HG03342 (cell line): Measurements from ENCODE around the gene PLXNA4.

Experiments used
- ATAC-seq: cut with Tn5 transposase; IDR thresholded peaks from one replicate; pipeline ENCODE4 v1.9.1; 2021; ENCODE audit warnings: mild to moderate bottlenecking, moderate library complexity; ENCODE audit not compliant: unreplicated experiment

PLXNA4 gene

DNA sequence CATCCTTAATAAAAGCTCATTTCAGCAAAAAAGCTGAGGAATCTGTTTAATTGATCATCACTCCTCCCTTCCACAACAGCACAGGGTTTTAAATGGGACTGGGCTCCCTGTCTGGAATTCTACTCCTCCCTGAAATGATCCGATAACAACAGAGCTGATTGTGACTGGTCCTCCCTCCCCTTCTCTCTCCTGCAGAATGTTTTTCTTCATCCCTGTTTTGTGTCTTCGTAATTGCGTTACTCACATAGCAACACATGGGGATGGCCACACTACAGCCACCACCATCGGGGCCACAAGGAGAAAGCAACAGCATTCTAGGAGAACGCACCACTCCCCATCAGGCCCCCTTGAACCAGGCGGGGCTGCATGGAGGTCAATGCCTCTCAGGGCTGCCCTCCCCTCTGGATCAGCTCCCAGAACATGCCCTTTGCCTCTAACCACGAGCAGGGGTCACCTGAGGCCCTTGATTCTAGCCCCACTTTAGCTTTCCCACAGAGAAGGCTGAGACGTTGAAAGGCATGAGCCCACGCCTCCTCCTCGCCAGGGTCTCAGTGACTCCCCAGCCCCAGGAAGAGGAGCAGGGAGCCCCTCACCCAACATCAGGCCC, 152.6 kb downstream of the PLXNA4 start:
- no peak for ATAC-seq

DNA sequence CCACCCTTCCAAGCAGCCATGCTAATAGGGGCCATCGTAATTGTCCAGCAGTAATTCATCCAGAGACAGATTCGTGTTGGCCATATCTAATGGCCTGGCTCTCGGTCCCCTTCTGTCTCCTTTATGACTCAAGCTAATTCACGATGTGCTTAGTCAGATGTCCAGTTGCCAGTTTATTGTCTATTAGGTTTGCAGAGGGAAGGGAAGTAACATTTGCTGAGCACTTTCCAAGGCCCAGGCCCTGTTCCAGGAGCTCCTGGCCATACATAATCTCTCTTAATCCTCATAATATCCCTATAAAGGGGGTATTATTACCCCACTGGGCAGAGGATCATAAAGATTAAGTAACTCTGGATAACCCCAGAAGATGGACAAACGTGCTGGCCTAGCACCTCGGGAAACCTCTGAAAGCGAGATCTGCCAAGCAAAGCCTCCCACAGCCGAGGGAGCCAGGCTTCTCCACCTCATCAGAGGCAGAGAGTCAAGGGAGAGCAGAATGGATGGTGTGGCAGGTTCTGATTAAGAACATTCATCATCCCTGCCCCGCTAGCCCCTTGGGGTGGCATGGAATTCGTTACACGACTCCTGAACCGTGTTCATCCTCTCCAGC, 153.7 kb downstream of the PLXNA4 start:
- ATAC-seq, result no peak

DNA sequence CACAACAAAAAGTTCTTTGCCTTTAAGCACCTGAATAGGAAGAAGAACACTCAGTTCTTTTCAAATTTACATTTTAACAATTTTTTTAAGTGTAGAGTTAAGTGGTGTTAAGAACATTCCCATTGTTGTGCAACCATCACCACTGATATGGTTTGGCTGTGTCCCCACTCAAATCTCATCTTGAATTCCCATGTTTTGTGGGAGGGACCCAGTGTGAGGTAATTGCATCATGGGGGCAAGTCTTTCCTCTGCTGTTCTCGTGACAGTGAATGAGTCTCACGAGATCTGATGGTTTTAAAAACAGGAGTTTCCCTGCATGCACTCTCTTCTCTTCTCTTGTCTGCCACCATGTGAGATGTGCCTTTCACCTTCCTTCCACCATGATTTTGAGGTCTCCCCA, 155.7 kb downstream of the PLXNA4 start:
- no peak for ATAC-seq

DNA sequence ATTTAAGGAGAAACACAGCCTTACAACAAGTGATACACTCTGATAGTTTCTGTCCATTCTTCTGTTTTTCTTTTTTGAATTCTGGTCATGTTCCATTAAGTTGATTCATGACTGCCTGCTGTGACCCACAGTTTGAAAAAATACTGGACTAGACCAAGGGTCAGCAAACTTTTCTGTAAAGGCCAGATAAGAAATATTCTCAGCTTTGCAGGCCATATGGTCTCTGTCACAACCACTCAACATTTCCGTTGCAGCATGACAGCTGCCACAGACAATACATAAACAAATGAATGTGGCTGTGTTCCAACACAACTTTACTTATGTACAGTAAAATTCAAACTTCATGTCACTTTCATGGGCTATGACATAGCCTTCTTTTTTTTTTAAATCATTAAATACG, 156.7 kb downstream of the PLXNA4 start:
- no peak for ATAC-seq

DNA sequence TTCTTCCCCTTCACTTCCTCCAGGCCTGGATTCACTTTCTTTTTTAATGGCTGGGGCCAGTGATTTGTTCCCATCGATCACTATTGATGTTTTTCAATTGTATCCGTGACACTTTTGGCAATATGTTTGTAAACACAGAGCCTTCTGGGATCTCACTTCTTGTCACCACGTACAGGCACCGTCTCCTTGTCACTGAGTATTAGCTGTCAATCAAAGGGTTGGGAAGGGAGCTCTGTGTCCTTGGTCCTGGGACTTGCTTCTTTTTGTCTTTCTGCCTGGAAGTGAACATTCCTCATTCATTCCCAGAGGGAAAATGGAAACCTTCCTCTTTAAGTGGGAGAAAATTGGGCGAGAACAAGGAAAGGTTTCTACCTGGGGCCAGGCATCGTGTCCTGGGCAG, 157.4 kb downstream of the PLXNA4 start:
- no peak for ATAC-seq

DNA sequence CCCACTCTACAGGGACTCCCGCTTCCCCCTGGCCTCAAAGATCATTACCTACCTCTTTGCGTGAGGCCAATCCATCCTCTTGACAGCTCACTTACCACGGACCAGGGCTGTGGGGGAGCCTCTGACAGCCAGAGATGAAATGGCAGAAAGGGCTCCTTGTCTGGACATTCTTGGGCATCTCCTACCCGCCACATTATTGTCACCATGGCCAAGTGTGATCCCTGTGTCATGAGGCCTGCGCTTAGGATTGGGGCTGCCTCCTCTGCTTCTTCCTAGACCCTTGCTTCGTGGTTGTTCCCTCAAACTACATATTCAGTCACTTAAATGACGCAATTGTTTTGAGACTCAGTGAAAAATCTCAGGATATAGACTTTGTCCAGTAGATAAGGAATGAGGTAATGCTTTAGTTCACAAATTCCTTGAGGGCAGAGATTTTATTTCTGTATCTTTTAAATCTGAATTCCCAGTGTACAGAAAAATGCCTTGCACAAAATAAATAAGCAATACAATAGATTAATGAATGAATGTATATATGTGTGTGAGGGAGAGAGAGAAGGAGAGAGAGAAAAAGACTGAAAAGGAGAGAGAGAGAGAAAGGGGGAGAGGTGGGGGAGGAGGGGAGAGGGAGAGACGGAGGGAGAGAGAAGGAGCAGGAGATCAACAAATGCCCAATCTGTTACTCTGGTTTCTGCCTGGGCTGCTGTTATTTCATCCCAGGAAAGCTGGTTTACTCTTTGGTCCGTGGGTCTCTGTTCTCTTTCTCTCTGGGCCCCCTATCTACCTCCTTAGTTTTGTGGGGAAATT, 159.0 kb downstream of the PLXNA4 start:
- no peak for ATAC-seq

DNA sequence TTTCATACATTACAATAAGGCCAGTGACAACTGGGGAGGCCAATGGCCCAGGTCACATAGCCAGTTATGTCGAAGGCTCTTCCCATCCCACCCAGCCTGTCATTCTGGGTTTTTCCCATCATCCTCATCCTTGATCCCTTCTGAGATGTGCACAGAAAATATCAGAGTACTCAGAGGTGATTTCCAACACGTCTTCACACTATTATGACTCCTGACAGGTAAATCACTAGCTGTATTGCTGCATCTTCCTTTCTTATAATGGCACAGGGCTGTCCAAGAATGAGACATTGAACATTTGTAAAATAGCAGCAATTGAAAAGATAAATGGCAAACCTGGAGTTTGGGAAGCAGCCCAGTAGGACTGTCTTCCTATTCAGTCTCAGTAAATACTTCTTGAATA, 159.9 kb downstream of the PLXNA4 start:
- ATAC-seq, result no peak

DNA sequence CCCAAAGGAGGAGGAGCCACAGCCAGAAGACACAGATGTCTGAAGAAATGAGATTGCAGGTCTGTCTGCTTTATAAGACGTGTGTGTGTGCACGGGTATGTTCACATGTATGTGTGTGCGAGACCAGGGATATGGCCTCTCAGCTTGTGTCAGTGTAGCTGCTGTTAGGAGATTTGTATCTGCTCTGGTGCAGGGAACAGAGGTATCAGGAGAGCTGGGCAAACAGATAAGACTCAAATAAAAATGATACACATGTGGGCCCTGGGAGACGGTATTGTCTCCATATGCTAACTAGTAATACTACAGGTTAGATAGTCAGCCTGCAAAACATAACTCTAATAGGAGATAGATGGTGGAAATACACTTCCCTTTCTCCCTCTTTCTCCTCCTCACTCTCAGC, 161.0 kb downstream of the PLXNA4 start:
- no peak for ATAC-seq

DNA sequence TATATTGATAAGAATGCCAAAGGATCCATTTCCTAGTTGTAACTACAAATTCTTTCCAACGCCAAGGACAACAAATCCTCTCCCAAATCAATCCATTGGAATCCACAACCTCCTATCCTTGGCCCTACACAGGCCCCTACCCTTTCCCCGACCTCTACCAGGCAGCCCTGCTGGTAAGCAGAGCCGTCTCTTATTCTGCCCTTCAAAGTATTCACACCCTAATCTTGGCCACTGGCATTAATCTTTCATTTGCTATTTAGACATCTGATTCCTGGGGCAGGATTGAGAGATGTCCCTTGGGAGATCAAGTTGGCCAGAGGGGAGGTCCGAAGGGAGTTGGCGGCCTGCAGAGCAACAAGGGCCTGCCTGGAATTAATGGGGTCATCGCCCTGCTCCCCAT, 161.4 kb downstream of the PLXNA4 start:
- ATAC-seq, result no peak

DNA sequence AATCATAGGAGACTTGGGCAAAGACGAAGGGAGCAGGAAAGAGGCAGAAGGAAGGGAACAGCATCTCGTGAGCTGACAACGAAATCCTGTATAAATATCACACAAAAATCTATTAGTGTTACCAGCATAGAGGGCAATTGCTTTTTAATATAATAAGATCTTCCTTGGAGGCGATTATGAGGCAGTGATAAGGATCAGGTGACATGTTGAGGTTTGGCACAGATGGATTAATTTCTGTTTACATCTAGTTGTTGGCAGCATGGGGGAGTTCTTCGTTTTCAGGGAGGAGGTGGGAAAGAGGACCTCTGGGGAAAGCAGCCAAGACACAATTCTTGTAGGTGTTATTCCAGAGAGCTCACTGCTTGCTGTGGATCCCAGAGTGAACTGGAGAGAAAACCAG, 163.8 kb downstream of the PLXNA4 start:
- ATAC-seq, result no peak

DNA sequence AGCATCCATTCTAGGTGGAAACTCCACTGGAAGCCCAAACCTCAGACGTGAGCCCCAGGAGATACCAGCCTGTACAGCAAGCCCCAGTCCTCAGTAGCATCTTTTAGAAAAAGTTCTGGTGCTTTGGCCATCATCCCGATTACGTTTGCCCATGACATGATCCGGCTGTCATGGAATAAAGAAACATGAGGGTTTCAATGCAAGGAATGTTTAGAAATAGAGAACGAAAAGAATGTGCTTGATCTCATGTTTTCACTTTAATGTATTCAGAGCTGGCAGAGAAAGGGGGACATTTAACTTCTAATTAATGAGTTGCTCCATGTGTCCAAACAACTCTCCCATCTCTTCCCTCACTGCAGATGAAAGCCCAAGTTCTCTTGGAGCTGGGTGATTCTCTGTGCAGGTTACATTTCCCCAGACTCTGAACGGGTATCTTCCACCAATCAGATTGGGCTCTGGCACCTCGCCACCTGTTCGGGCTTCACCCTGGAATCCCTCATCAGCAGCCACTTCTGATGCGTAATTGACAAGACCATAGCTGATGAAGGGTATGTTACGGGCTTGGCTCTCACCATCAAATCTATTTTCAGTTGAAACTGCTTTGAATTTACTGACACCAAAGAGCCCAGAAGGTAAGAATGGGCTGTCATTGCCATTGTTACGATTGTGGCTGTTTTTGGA, 165.3 kb downstream of the PLXNA4 start:
- ATAC-seq, result no peak

DNA sequence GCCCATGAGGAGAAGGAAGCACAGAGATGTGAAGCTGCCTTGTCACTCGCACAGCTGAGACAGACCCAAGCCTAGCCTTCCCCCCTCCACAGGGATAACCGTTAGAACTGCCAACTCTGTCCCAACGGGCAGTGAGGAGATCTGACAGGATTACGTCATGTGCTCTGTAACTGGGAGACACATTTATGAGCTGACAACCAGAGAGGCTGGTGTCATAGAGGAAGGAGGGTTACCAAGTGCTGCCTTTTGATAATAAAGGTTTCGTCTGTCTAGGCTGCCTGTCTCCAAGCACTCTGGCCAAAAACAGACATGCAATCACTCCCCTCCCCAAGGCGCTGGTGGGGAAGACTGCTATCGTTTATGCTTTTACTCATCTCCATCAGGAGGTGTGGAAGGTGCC, 165.9 kb downstream of the PLXNA4 start:
- ATAC-seq, result no peak

DNA sequence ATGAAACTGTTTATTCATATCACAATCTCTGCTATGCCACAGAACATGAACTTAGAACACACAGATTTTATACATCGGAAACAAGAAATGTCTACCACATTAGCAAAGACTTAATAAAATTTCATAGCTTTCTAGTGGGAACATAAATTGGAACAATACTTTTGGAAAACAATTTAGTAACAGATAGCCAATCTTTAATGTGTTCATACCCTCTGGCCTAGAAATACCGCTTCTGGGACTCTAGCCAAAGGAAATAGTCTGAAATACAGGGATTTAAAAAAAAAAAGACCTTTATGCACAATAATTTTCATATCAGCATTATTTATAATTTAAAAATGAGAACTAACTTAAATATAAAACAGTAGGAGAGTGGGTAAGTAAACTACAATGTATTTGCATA, 168.5 kb downstream of the PLXNA4 start:
- ATAC-seq, result no peak

DNA sequence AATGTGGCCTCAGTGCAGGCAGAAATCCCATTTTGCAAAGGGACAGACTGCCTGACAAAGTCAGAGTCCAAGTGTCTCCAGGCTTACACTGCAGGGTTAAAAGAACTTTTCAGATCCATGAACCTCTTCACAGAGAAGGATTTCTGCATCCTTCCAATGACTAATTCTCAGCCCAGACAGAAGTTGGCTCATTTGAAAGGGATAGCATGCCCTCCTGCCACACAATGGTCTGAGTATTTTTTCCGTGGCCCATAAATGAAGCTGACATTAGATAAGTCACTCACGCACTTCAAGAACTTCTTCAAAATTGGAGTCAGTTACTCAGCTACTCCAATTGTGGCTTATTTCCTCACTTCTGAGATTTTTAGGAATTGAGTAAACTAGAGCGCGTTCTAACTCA, 170.2 kb downstream of the PLXNA4 start:
- ATAC-seq, result no peak

DNA sequence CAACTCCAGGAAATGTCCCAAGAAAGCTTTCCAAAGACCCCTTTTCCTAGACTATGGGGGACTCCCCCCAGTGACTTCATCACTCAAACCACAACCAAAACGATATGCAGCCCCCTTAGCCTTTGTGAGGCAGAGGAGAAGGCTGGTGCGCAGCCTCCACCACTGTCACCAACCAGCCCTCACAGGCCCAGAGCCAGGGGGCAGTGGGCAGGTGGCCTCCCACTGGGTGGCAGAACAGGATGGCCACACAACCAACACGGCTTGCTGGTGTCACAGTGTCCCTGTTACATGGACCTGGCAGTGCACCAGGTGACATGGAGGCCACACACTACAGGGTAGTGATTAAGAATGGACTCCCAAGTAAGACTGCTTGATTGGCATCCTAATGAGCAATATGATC, 172.0 kb downstream of the PLXNA4 start:
- ATAC-seq, result no peak

DNA sequence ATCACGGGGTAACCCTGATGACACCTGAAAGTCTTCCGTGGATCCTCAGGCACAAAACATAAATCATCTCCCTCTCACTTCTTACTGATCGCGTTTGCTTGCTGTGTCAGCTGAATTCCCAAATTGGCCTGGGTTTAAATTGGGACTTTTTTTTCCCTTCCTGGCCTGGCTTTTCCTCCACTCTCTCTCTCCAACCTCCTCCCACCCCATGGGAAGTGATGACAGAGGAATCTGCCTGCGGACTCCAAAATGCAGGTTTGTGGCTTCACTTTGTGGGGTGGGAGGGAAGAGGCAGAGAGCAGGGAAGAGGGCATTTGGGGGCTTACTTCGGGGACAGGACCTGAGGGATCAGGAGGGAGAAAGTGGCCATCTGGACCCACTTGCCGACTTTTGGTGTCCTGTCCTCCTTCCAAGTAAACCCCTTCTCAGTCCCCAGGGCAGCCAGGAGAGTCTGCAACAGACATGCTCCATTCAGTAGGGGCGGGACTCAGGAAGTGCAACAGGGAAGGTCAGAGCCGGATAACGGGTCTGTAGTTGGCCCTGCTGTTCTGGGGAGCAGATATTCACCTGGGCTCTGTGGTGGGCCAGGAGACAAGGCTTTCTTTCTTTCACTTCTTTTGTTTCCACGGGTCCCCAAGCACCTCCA, 172.7 kb downstream of the PLXNA4 start:
- ATAC-seq, result no peak

DNA sequence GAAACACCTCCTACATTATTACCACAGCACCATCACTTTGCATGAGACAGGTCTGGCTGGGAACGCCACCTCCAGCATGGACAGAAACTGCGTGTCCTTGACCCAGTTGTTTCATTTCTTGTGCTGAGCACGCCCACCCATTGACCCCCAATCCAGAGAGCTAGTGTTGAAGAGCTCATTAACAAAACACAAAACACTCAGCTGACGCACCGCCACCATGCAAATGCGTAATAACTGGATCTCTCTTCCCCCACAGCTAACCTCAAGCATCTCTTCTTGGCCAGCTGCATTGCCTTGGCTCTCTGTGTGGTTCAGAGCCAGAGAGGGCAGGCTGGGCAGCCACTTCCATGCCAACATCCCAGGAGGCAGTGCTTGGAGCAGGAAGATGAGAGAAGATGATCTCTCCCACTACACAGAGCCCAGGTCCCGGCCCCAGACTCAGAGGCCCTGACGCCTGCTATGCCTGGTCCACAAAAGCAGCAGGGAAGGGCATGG, 173.5 kb downstream of the PLXNA4 start:
- no peak for ATAC-seq

DNA sequence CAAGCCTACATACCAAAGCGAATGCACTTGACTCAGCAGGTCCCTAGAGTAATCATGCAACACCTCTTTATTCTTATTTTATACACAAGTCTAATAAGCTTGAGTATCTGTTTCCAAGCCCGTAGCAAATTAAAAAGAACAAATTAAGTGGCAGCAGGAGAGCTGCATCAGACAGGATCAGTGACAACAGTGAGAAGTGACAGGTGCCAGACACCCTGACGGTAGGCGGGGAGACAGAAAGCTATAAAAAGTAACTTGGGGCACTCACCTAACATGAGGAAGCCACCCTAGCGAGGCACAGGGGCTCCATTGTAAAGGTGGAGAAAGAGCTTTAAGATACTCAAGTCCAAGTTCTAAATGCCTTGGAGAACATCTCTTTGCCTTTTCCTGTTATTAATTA, 174.2 kb downstream of the PLXNA4 start:
- ATAC-seq, result no peak

DNA sequence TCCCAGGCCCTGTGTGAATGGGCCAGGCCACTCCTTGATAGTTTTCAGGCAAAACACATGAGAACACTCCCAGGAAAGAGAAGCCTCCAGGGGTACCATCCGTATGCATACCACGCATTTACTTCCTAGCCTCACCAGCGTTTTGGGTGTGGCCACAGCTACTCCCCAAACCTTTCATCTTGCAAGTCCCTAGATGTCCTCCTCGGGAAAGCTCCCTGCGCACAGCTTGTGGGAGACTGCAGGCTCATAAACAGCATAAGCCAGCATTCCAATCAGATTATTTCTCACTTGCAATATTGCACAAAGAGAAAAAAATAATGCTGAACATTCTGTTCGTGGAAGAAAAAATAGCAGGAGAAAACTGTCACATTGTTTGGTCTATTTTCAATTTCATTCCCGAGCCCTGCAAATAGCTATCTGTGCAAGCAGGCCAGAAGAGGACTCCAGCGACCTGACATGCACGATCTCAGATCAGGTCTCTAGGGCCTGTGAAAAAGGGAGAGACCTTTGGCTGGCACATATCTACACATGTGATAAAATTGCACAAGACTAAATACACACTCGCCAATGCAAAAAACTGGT, 175.6 kb downstream of the PLXNA4 start:
- no peak for ATAC-seq

DNA sequence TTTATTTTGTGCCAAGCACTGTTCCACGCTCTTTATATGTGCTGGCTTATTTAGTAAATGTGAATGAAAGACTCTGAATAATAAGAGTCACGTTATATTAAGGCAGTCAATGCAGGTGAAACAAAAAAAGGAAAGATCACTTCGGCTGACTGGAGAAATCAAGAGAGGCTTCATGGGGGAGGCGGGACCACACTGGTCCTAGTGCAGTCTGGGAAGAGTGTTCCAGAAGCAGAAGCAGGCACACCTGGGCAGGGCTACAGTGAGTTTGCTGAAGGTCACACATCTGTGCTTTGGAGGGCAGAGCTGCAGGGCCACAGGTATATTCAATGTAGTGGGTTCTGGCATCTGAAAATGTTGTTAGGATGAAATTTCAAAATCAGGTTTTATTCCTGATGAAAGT, 176.9 kb downstream of the PLXNA4 start:
- no peak for ATAC-seq
